HepG2 (cell line): Measurements from ENCODE around the gene DNAJC2. TPM values are rescaled to one million over a fixed set of nuclear protein-coding genes. Genes with fewer than 3 reads are reported as not detected.

Experiments used
- ATAC-seq: fragments of 200-7000 bp; cut with Tn5 transposase; 3 replicates; pipeline ENCODE4 v1.9.1; 2020; ENCODE audit warnings: mild to moderate bottlenecking, moderate library complexity
- BruUV-seq: library from RNA; stranded (reverse); fragments of 400-500 nt; replicated peaks from 2 replicates; lab custom pipeline; 2021; lab: Mats Ljungman, UMichigan
- CTCF ChIA-PET: fragments of 300-600 bp; formaldehyde crosslinking; extraction: SDS; loops from one replicate; lab custom pipeline; 2021; ENCODE audit warnings: low total read pairs, inconsistent platforms, low intra/inter-chr PET ratio; lab: Yijun Ruan, JAX
- POLR2A ChIA-PET: fragments of 350-600 bp; sonication (Branson Sonifier 250); formaldehyde crosslinking; loops from one replicate; lab custom pipeline; 2020; ENCODE audit warnings: antibody characterized with exemption, inconsistent platforms; lab: Yijun Ruan, JAX
- DNase-seq: peaks from one replicate; pipeline ENCODE4 v3.0.0-alpha.2; 2015; ENCODE audit warnings: low spot score
- FAIRE-seq: peaks from 3 replicates; lab custom pipeline; 2011; peaks lifted over from hg19 to GRCh38; lab: Jason Lieb, UNC
- H2AFZ ChIP-seq: one replicate; pipeline ENCODE4 v1.6.1; 2011; ENCODE audit warnings: low read length, inconsistent platforms
- H3K27ac ChIP-seq: fragments of 300-600 bp; 3 replicates; pipeline ENCODE4 v1.8.0; 2011; ENCODE audit warnings: mixed run types, mild to moderate bottlenecking, mixed read lengths, low read length, inconsistent platforms; ENCODE audit not compliant: insufficient read depth; ENCODE audit errors: extremely low read length
- H3K27me3 ChIP-seq, 2 experiments: fragments of 200-600 bp in 1 of 2; 2 replicates in 1 of 2; 3 replicates in 1 of 2; pipeline versions ENCODE4 v1.6.0 to v1.8.0; 2011; ENCODE audit warnings: low read length in 2 of 2, mild to moderate bottlenecking in 2 of 2, moderate library complexity in 2 of 2, inconsistent platforms in 1 of 2; ENCODE audit not compliant: insufficient read depth in 2 of 2, control insufficient read depth in 1 of 2
- H3K36me3 ChIP-seq, 2 experiments: fragments of 200-600 bp in 1 of 2; replicated peaks in 1 of 2; 2 replicates in 1 of 2; 3 replicates in 1 of 2; pipeline versions ENCODE4 v1.5.1 to v1.8.0; 2011; ENCODE audit warnings: low read length in 2 of 2, inconsistent platforms in 1 of 2; ENCODE audit not compliant: insufficient read depth in 2 of 2, control insufficient read depth in 1 of 2
- H3K4me1 ChIP-seq: 2 replicates; pipeline ENCODE4 v1.5.1; 2012; ENCODE audit warnings: low read length, inconsistent platforms; ENCODE audit not compliant: insufficient read depth
- H3K4me2 ChIP-seq: 2 replicates; pipeline ENCODE4 v1.6.0; 2011; ENCODE audit warnings: low read depth, low read length, inconsistent platforms
- H3K4me3 ChIP-seq, 3 experiments: fragments of 200-600 bp in 1 of 3; sonication (generic), shearing (Covaris generic) in 1 of 3; replicated peaks in 1 of 3; 2 replicates each; pipeline ENCODE4 v1.5.1; 2011 to 2016; ENCODE audit warnings: low read length in 3 of 3, inconsistent platforms in 2 of 3, low read depth in 2 of 3, mild to moderate bottlenecking in 2 of 3, control low read depth in 1 of 3, mixed read lengths in 1 of 3; ENCODE audit not compliant: insufficient read depth in 1 of 3
- H3K79me2 ChIP-seq: one replicate; pipeline ENCODE4 v1.6.1; 2011; ENCODE audit warnings: low read length, inconsistent platforms; ENCODE audit not compliant: insufficient read depth
- H3K9ac ChIP-seq: 2 replicates; pipeline ENCODE4 v1.6.0; 2011; ENCODE audit warnings: mild to moderate bottlenecking, low read depth, low read length, inconsistent platforms; ENCODE audit not compliant: insufficient read depth
- H3K9me3 ChIP-seq: 2 replicates; pipeline ENCODE4 v1.5.1; 2012; ENCODE audit warnings: mild to moderate bottlenecking, low read length
- H4K20me1 ChIP-seq: 2 replicates; pipeline ENCODE4 v1.6.0; 2011; ENCODE audit warnings: inconsistent platforms, mild to moderate bottlenecking, low read length, moderate library complexity; ENCODE audit not compliant: insufficient read depth
- ETS1 ChIP-seq: sonication (generic); formaldehyde crosslinking; IDR thresholded peaks from 2 replicates; pipeline ENCODE4 v1.4.0; 2020; ENCODE audit warnings: missing genetic modification reagents
- HNRNPL ChIP-seq: fragments of 200-400 bp; formaldehyde crosslinking; IDR thresholded peaks from 2 replicates; pipeline ENCODE4 v1.6.1; 2017; ENCODE audit warnings: mild to moderate bottlenecking, low read depth, low read length
- IKZF1 ChIP-seq: fragments of 450-650 bp; IDR thresholded peaks from 2 replicates; pipeline ENCODE4 v1.7.1; 2016
- MAFK ChIP-seq, 2 experiments: IDR thresholded peaks in 1 of 2; conservative IDR thresholded peaks in 1 of 2; 2 replicates each; pipeline ENCODE4 v1.6.1; 2011; ENCODE audit warnings: improper control_type of control experiment in 2 of 2, low read length in 2 of 2
- MEIS2 ChIP-seq: sonication (generic); formaldehyde crosslinking; IDR thresholded peaks from 2 replicates; pipeline ENCODE4 v1.9.0; 2021; ENCODE audit warnings: mild to moderate bottlenecking, missing genetic modification reagents
- PAXIP1 ChIP-seq: sonication (generic); formaldehyde crosslinking; conservative IDR thresholded peaks from 2 replicates; pipeline ENCODE4 v1.4.0; 2020; ENCODE audit warnings: mild to moderate bottlenecking, missing genetic modification reagents, moderate library complexity
- RAD51 ChIP-seq: fragments of 450-650 bp; IDR thresholded peaks from 2 replicates; pipeline ENCODE4 v1.6.1; 2016; ENCODE audit warnings: borderline replicate concordance
- SATB2 ChIP-seq: sonication (generic); formaldehyde crosslinking; IDR thresholded peaks from 2 replicates; pipeline ENCODE4 v1.5.0; 2020; ENCODE audit warnings: missing genetic modification reagents
- TSC22D2 ChIP-seq: sonication (generic); formaldehyde crosslinking; IDR thresholded peaks from 2 replicates; pipeline ENCODE4 v1.5.1; 2020; ENCODE audit warnings: missing genetic modification reagents, mild to moderate bottlenecking, borderline replicate concordance
- ZNF12 ChIP-seq: sonication (generic); formaldehyde crosslinking; IDR thresholded peaks from 2 replicates; pipeline ENCODE4 v1.5.0; 2020; ENCODE audit warnings: missing genetic modification reagents
- ZNF296 ChIP-seq: sonication (generic); formaldehyde crosslinking; conservative IDR thresholded peaks from 2 replicates; pipeline ENCODE4 v1.5.0; 2020; ENCODE audit warnings: mild to moderate bottlenecking, missing genetic modification reagents
- WGBS: methylation state at CpG from one replicate; pipeline ENCODE4 v1.1.6; 2017; ENCODE audit warnings: low lambda C conversion rate; 5-methylcytosine and 5-hydroxymethylcytosine counted together
- in situ Hi-C: cut with HindIII; loops from 2 replicates; pipeline ENCODE4 v1.10.0; 2017; ENCODE audit warnings: low pct_unique_long_range_greater_than_20kb; ENCODE audit not compliant: extremely low pct_ligation_motif_present
- intact Hi-C: fragments of 100-400 bp; cut with micrococcal nuclease; formaldehyde crosslinking; loops from one replicate; pipeline ENCODE4 v1.10.0; 2022; ENCODE audit not compliant: unreplicated experiment
- polyA plus RNA-seq, 8 experiments: library from polyadenylated mRNA; depleted of rRNA in 3 of 8; stranded (reverse) in 7 of 8; unstranded in 1 of 8; fragments of >200 nt; fragmentation: Illumina TruSeq in 4 of 8; extraction: Trizol in 4 of 8; gene quantifications; 2 replicates each; pipeline versions ENCODE4 v1.2.1 to v1.2.3, GENCODE V29; 2011 to 2016; ENCODE audit warnings: low read depth in 4 of 8, missing spikeins in 1 of 8, mixed read lengths in 1 of 8; ENCODE audit not compliant: insufficient read depth in 1 of 8
- total RNA-seq, 5 experiments: library from RNA; depleted of rRNA; stranded (reverse); fragments of >200 nt; fragmentation: Illumina TruSeq; extraction: Trizol; gene quantifications; 2 replicates each; pipeline ENCODE4 v1.2.3, GENCODE V29; 2016; ENCODE audit warnings: low read depth in 1 of 5
- TF ChIP-seq, protein P1 (sequence below): sonication (generic); formaldehyde crosslinking; IDR thresholded peaks from 2 replicates; pipeline ENCODE4 v1.8.0; 2022; ENCODE audit warnings: mild to moderate bottlenecking, missing genetic modification reagents
- TF ChIP-seq, protein P2 (sequence below): sonication (generic); formaldehyde crosslinking; IDR thresholded peaks from 2 replicates; pipeline ENCODE4 v1.4.0; 2020; ENCODE audit warnings: missing genetic modification reagents, borderline replicate concordance
- TF ChIP-seq, protein P3 (sequence below): IDR thresholded peaks from 2 replicates; pipeline ENCODE4 v1.6.1; 2016

Gene DNAJC2
- total and polyA plus RNA-seq, 2 of the 13 experiments (the other 11 are each of a cell fraction or from before 2014, with no cell fraction given), result 19.6 to 42.0 TPM

GRCh38 chr7:103387242-103387641 lies 42.7 kb upstream of the DNAJC2 start (continued):
- TF ChIP-seq MAFK (conservative IDR thresholded peaks at IDR 0.05 in 1 of 2, IDR thresholded peaks at IDR 0.05 in 1 of 2; ENCODE audit: low read length in 2 of 2), result no peak
- TF ChIP-seq TSC22D2 (CRISPR knock-in tag), result no peak
- TF ChIP-seq, protein P1, sequence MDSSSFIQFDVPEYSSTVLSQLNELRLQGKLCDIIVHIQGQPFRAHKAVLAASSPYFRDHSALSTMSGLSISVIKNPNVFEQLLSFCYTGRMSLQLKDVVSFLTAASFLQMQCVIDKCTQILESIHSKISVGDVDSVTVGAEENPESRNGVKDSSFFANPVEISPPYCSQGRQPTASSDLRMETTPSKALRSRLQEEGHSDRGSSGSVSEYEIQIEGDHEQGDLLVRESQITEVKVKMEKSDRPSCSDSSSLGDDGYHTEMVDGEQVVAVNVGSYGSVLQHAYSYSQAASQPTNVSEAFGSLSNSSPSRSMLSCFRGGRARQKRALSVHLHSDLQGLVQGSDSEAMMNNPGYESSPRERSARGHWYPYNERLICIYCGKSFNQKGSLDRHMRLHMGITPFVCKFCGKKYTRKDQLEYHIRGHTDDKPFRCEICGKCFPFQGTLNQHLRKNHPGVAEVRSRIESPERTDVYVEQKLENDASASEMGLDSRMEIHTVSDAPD (CRISPR knock-in tag), result no peak

- Histone ChIP-seq H3K4me2 (no peak overlapping the region), H3K9me3 (no peaks in the 10 kb centered on the region), H3K4me1 (peaks cover 11% of the 10 kb centered on the region), H3K27ac (no peak overlapping the region), H2AFZ (no peak overlapping the region), H3K9ac (no peak overlapping the region), H3K79me2 (no peaks in the 10 kb centered on the region), H3K4me3 (no peak overlapping the region), H4K20me1 (no peaks in the 10 kb centered on the region), H3K27me3 (no peaks in the 10 kb centered on the region), H3K36me3 (no peaks in the 10 kb centered on the region)
- WGBS, result 63% methylated on average over 5 of the region's 5 CpGs
- FAIRE-seq, result no peak
- in situ Hi-C loops (no loop called here), intact Hi-C loops (no loop called here)
- no TSS peak for BruUV-seq
- ChIA-PET CTCF (no interaction called here), POLR2A (no interaction called here)
- DNase-seq, result no peak
- no peak for ATAC-seq
- TF ChIP-seq ZNF12 (CRISPR knock-in tag) (no peak), PAXIP1 (CRISPR knock-in tag) (no peak), SATB2 (CRISPR knock-in tag) (no peak), IKZF1 (no peak), HNRNPL (no peak), RAD51 (no peak), ETS1 (CRISPR knock-in tag) (no peak), ZNF296 (no peak), MEIS2 (no peak)
- TF ChIP-seq, protein P2, sequence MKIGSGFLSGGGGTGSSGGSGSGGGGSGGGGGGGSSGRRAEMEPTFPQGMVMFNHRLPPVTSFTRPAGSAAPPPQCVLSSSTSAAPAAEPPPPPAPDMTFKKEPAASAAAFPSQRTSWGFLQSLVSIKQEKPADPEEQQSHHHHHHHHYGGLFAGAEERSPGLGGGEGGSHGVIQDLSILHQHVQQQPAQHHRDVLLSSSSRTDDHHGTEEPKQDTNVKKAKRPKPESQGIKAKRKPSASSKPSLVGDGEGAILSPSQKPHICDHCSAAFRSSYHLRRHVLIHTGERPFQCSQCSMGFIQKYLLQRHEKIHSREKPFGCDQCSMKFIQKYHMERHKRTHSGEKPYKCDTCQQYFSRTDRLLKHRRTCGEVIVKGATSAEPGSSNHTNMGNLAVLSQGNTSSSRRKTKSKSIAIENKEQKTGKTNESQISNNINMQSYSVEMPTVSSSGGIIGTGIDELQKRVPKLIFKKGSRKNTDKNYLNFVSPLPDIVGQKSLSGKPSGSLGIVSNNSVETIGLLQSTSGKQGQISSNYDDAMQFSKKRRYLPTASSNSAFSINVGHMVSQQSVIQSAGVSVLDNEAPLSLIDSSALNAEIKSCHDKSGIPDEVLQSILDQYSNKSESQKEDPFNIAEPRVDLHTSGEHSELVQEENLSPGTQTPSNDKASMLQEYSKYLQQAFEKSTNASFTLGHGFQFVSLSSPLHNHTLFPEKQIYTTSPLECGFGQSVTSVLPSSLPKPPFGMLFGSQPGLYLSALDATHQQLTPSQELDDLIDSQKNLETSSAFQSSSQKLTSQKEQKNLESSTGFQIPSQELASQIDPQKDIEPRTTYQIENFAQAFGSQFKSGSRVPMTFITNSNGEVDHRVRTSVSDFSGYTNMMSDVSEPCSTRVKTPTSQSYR, result no peak
- TF ChIP-seq, protein P3, sequence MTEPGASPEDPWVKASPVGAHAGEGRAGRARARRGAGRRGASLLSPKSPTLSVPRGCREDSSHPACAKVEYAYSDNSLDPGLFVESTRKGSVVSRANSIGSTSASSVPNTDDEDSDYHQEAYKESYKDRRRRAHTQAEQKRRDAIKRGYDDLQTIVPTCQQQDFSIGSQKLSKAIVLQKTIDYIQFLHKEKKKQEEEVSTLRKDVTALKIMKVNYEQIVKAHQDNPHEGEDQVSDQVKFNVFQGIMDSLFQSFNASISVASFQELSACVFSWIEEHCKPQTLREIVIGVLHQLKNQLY (CRISPR knock-in tag), result no peak
Observed at GRCh38 chr7:103382032-103382402, 37.5 kb upstream of the DNAJC2 start.
